Anterior cingulate cortex (tissue), 58 donors: ENCODE data around the gene TEAD3.
"Not testable (repeated sequence)": the region's sequence is repeated elsewhere in the genome, so short reads cannot be mapped to it uniquely, and the experiment has no call there.

Experiments used
- DNase-seq, 58 donors: peaks; one replicate each; lab custom pipeline; 2025; lab: John Stamatoyannopoulos, UW

Gene TEAD3

GRCh38 chr6:35454391-35455110 lies 42.3 kb downstream of the TEAD3 start:
- DNase-seq: no peak

DNA sequence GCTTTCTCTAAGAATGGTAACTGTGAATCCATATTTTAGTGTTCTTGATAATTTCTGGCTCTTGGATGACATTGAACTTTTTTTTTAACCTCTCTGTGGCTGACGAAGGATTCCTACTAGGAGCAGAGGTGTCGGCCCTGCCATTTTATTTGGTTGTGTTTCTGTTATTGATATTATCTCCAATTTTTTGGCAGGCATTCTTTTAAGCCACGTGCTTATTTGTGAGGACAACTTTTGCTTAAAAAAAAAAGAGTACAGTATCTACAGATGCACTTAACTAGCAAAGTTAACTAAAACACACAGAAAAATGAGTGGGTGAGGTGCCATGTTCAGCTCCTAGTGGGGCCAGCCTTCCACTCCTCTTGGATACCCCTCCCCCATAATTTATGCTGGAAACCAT lies 43.6 kb downstream of the TEAD3 start:
- DNase-seq: no peak

DNA sequence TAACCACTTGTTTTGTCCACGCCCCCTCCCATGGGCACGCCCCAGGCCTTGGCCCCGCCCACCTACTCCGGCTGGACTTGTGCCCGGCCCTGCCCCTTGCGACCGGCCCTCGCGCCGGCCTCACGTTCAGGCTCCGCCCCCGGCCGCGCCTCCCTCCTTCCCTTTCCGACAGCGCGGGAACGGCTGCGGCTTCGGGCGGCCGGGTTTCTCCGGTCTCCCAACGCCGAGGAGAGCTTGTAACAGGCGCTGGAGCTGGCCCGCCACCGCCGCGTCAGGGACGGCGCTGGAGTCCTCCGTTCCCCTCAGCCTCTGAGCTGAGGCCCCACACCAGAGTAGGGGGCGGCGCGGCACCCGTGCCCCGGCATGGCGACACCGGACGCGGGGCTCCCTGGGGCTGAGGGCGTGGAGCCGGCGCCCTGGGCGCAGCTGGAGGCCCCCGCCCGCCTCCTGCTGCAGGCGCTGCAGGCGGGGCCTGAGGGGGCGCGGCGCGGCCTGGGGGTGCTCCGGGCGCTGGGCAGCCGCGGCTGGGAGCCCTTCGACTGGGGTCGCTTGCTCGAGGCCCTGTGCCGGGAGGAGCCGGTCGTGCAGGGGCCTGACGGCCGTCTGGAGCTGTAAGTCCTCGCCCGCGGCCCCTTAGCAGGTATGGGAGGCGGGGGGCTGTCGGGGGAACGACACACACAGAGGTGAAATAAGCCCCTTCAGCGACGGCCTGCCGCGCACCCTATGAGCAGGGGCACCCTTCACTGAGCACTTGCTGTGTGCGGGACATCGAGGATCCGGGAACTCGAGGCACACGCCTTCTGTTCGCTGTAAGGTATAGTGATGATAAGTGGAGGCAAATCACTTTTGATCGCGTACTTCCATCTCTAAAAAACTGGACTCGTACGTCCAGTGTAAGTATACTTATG lies 44.4 kb downstream of the TEAD3 start, which contains the start of gene FANCE:
FANCE (plus strand) TSS at position 156 of the 908 bp plus-strand sequence; CDS start at position 364, 208 bp downstream.
- peak in 56 of 58 donors; percentile 16 to 94 (median 82) for DNase-seq

DNA sequence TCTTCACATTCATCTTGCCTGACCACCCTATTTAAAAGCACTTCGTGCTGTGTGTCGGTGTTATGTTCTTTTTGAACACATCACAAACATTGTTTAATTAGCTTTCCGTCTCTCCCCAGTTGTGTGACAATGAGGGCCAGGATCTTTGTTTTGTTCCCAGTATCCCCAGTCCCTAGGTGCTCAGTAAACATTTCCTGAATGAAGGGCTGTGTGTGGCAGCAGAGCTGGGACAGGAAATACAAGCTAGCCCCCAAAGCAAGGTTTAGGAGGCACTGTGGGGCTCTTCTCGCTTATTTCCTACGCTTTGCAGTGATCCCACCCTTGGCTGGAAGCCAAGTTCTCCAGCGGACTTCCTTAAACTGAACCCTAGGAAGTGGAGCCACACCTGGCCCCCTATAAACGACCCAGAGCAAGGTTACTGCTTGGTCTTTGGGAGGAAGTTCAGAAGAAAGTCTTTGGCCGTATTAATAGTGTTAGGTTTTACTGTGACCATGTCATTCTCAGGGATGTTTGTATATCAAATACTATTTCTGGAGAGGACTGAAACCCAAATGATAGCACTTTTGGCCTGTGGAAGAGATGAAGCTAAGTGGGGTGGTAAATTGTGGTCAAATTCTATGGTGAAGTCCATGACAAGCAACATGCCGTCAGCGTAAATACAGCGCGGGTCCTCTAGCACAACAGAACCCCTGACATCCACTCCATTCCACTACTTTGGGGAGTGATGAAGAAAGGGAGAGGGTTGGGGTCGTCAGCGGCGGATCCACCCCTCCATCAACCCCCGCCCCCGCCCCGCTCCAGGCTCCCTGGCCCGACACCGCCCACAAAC lies 45.3 kb downstream of the TEAD3 start:
- DNase-seq: no peak

- DNase-seq: peak in 11 of 58 donors; percentile 7 to 68 (median 22)
Measured at GRCh38 chr6:35449287-35449881, 47.5 kb downstream of the TEAD3 start.

- no peak for DNase-seq
Measured at GRCh38 chr6:35448191-35448590, 48.7 kb downstream of the TEAD3 start.

- DNase-seq: no peak
Measured at GRCh38 chr6:35445691-35446090, 51.2 kb downstream of the TEAD3 start.

DNA sequence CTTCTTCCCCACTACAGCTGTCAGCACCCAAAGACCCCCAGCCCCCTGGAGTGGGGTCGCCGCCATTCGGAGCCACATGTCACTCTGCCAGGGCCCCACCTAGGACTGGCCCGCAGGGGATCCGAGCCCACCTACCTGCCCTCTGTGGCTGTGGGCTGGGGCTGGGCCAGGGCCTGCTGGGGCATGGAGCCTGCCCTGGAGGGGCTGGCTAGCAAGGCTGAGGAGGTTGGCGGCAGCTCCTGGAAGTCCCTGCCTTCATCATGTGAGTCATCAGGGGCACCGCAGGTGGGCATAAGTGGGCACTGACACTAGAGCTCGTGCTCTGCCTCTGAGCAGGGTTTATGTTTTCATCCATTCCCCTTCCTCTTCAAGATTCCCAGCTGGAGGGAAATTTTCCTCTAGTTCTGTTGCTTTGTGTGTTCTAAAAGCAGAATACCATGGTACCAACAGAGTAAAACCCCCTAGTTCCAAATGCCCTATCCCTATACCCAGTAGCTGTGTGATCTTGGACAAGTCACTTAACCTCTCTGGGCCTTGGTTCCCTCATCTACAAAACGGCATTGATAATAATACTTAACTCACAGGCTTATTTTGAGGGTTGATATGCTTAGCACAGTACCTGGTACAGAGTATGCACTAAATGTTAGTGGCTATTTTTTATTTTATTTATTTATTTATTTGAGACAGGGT lies 53.4 kb downstream of the TEAD3 start:
- DNase-seq: no peak

GRCh38 chr6:35442693-35443092 lies 54.2 kb downstream of the TEAD3 start:
- DNase-seq: no peak

GRCh38 chr6:35441642-35442041 lies 55.2 kb downstream of the TEAD3 start:
- DNase-seq: no peak

- DNase-seq: no peak
Measured at GRCh38 chr6:35441205-35441604, 55.7 kb downstream of the TEAD3 start.

GRCh38 chr6:35439308-35439707 lies 57.6 kb downstream of the TEAD3 start:
- no peak for DNase-seq

DNA sequence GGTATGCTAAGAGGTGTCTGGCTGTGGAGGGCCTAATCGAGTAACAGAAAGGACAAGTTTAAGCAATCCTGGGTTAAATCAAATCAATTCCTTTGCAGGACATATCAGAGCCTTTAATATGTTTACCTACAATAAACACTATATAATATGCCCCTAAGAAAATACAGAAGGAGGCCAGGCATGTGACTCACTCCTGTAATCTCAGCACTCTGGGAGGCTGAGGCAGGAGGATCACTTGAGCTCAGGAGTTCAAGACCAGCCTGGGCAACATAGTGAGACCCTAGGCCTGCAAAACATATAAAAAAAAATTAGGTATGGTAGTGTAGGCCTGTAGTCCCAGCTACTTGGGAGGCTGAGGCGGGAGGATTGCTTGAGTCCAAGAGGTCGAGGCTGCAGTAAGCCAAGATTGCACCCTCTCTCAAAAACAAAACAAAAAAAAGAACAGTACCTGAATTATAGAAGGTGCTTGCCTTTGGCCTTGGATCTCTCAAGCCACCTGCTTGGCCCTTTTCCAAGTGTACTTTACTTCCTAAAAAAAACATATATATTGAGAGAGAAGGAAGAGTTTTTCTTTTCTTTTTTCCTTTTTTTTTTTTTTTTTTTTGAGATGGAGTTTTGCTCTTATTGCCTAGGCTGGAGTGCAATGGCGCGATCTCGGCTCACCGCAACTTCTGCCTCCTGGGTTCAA lies 58.4 kb downstream of the TEAD3 start:
- DNase-seq: not testable (repeated sequence)

DNA sequence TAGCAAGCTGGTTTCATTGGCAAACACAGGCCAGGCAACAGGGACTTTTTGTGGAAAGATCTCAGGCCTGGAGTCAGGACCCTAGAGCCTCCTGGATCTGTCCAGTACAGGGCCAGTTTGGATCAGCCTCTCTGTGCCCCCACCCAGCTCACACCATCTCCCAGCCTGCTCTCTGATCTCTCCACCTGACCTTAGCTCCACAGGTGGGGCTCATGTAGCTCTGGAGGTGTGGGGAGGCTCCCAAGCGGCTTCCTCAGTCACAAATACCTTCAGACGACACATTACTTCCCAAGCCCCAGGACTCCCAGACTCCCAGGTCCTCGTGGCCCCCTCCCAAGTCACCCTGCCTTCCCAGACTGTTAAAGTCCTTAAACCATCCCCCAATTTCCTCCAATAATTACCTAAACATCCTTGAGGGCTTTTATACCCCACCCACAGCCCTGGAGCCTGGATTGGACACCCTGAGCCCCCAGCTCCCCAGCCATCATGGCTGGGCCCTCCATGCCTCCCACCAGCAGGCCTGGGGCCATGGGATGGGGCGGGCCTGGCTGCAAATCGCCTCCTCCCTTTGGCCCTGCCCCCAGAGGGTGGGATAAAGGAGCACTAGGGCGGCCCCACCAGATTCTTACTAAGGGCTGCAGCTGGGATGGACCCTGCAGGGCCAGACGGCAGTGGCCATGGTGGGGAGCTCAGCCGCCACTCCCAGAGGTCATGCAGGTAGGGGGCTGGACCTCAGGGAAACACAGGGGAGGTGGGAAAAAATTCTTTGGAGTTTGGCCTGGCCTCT lies 60.6 kb downstream of the TEAD3 start:
- DNase-seq: no peak

- DNase-seq: no peak
Measured at GRCh38 chr6:35435074-35435837, 61.6 kb downstream of the TEAD3 start.

GRCh38 chr6:35432702-35433101 lies 64.2 kb downstream of the TEAD3 start:
- DNase-seq: not testable (repeated sequence)

DNA sequence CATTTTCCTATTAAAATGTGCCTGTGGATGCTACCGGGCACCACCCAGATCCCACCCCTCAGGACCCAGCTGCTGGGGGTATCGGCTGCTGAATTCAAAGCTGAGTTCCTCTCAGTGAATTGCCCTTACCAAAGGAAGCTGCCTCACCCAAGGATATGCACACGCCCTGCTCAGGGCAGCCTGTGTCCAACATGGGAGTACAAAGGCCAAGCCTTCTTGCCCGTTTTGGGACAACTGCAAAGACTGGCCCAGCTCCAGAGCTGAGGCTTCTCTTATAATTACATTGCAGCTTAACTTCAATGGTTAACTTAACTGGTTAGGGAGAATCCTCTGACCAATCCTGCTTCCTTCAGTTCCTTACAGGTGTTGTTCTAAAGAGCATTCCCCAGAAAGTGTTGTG lies 64.6 kb downstream of the TEAD3 start:
- DNase-seq: no peak
